CMK (cell line): ENCODE data around the gene CLIP4.

ENCODE experiments used
- DNase-seq: peaks from one replicate; pipeline ENCODE4 v3.0.0-alpha.2; 2010; ENCODE audit warnings: low read depth

CLIP4 gene

GRCh38 chr2:29222381-29223179, 107.4 kb downstream of the CLIP4 start:
- DNase-seq, result no peak

- DNase-seq, result no peak
Observed at GRCh38 chr2:29223257-29223656, 108.0 kb downstream of the CLIP4 start.

GRCh38 chr2:29223851-29224692, 108.9 kb downstream of the CLIP4 start:
- no peak for DNase-seq

- no peak for DNase-seq
Observed at GRCh38 chr2:29224693-29225551, 109.7 kb downstream of the CLIP4 start.

- DNase-seq, result no peak
Observed at GRCh38 chr2:29225814-29226213, 110.6 kb downstream of the CLIP4 start.

GRCh38 chr2:29226375-29226774, 111.2 kb downstream of the CLIP4 start:
- DNase-seq, result no peak

- DNase-seq, result no peak
Observed at GRCh38 chr2:29226808-29227207, 111.6 kb downstream of the CLIP4 start.

GRCh38 chr2:29227935-29228675, 112.9 kb downstream of the CLIP4 start:
- DNase-seq, result no peak

GRCh38 chr2:29228947-29229346, 113.7 kb downstream of the CLIP4 start:
- DNase-seq, result no peak

- DNase-seq, result no peak
Observed at GRCh38 chr2:29229640-29230039, 114.4 kb downstream of the CLIP4 start.

- DNase-seq, result no peak
Observed at GRCh38 chr2:29232041-29232440, 116.8 kb downstream of the CLIP4 start.

- DNase-seq, result no peak
Observed at GRCh38 chr2:29233428-29233827, 118.2 kb downstream of the CLIP4 start.

- no peak for DNase-seq
Observed at GRCh38 chr2:29235411-29235810, 120.2 kb downstream of the CLIP4 start.

- DNase-seq, result no peak
Observed at GRCh38 chr2:29236074-29236473, 120.9 kb downstream of the CLIP4 start.

- no peak for DNase-seq
Observed at GRCh38 chr2:29238497-29238896, 123.3 kb downstream of the CLIP4 start.
